ENCODE results near the gene AKT3.

AKT3 gene

GRCh38 chr1:243548516-243548915 is 301.5 kb downstream of the AKT3 start:
- no peak for DNase-seq

DNA sequence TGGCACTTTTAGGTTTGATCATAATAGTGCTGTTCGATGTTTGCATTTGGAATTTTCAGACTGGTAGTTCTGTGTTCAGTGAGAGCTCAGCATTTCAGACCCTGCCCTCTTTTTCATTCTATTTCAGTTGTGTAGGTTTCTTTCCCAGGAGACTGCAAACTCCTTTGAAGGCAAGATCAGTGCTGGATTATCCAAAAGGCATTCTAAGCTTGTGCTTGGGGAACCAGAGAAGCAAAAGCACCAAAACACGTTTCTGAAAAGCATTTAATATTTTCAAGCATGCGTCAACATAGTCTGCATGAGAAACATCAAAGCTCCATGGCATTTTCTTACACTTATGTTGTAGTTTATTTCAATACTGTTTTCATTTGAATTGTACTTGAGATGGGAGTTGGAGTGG is 302.2 kb downstream of the AKT3 start:
- DNase-seq = no peak

DNA sequence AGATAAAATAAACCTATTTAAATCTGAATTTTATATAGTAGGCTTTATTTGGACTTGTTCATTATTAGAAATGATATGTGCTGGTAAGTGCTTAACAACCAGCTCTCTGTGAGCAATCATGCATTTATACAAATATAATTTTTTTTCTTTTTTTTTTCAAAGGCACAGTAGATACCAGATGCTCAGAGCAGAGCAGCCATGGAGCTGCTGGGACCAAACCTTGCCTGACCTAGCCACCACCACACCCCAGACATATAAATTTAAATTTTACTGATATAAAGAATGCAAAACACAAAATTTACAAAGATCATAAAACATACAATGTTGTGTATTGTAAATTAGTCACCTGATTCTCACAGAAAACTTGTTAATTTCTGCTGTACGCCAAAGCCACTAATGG is 303.6 kb downstream of the AKT3 start:
- no peak for DNase-seq

DNA sequence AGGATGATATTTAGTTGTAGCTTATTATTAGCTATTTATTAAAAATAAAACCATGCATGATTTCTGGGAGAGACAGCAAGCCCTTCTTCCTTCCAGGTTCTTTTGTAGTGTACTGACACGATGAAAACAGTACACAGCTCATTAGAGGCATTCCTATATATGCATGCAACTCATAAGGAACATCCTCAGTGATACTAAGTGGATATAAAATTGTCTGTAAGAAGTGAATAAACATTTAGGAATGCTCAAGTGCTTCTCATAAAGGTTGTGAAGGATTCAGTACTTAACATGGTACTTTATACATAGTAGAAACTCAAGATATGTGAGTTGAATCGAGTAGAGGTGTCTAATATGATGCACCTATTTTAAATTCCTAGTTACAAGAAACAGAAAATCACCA is 306.5 kb downstream of the AKT3 start:
- DNase-seq = peak; percentile 53

GRCh38 chr1:243542739-243543415 is 307.2 kb downstream of the AKT3 start:
- no peak for DNase-seq

- DNase-seq = no peak
These were observed 310.4 kb downstream of the AKT3 start for GRCh38 chr1:243539636-243540035.

DNA sequence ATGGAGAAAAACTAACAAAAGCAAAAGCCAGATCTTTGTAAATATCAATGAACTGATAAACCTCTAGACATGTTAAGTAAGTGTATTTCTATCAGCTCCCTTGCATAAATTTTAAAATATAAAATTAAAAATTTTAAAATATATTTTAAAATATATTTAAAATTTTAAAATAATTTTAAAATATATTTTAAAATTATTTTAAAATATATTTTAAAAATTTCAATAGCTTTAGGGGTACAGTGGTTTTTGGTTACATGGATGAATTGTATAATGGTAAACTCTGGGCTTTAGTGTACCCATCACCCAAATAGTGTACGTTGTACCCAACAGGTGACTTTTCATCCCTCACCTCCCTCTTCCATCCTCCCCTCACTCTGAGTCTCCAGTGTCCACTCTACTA is 315.0 kb downstream of the AKT3 start:
- DNase-seq = no peak

- DNase-seq = no peak
These were observed 320.5 kb downstream of the AKT3 start for GRCh38 chr1:243529512-243529911.

DNA sequence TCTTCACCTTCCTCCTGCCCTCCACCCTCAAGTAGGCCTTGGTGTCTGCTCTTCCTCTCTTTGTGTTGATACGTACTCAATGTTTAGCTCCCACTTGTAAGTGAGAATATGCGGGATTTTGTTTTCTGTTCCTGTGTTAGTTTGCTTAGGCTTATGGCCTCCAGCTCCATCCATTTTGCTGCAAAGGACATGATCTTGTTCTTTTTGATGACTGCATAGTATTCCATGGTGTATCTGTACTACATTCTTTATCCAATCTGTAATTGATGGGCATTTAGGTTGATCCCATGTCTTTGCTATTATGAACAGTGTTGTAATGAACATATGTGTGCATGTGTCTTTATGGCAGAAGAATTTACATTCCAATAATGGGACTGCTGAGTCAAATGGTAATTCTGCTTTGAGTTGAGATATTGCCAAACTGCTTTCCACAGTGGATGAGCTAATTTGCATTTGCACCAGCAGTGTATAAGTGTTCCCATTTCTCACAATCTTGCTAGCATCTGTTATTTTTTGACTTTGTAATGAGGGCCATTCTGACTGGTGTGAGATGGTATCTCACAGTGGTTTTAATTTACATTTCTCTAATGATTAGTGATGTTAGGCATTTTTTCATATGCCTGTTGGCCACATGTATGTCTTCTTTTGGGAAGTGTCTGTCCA is 321.5 kb downstream of the AKT3 start:
- DNase-seq = no peak

DNA sequence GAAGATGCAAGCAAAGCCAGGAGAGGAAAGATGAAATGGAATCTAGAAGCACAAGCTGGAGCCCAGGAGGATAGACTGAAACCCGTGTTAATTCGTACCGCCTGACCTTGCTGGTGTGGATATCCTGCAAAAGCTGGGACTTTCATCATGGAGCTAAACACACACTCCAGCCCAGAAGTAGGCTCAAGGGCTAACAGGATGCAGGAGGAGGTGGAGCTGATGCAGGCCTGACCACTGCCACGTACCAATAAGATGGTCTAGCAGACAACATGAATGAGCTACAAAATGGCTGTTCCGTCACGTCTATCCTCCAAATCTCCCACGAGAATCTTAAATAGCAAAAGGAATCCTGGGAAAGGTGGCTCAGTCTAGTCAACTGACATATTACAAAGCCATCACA is 323.9 kb downstream of the AKT3 start:
- no peak for DNase-seq

DNA sequence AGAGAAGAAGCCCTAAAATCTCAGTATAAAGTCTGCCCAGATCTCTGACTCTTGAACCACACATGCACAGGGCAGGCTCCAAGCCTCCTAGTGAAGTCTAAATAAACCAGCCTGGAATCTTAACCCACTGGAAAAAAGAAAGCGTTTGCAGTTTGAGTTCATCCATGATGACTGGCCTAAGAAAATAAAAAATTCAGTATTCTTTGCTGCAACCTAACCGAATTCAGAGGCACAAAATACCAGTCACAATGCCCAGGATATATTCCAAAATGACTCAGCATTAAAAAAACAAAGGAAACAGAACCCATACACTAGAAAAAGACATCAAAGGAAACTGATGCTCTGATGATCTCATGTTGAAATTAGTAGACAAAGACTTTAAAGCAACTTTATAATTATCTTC is 325.0 kb downstream of the AKT3 start:
- DNase-seq = peak; percentile 68

DNA sequence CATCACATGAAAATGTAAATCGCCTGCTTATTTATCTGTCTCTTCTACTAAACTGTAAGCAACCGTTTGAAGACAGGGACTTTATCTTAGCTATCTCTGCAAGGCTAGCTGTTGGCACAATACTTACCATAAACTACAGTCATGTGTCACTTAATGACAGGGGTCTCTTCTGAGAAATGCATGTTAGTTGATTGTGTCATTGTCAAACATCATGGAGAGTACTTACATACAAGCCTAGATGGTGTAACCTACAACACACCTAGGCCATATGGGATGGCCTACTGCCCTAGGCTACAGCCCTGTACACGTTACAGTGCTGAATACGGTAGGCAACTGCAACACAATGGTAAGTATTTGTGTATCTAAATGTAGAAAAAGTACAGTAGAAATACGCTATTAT is 326.3 kb downstream of the AKT3 start:
- DNase-seq = no peak

DNA sequence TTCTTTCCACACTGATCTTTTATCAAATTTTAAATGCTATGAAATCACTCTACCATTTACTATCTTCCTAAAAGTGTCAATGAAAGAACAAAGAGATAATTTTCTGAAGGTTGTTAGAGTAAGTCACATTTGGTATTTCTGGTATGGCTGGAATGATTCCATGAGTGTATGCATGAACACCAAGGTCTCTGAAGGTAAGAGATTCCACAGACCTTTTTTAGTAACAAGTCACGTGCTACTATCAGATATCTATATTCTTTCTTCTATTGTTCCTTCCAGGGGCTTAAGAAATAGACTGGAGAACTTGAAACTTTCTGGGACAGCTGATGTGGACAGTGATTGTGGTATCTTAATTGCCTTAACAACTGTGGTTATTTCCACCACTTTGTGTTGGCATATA is 329.2 kb downstream of the AKT3 start:
- DNase-seq = no peak

DNA sequence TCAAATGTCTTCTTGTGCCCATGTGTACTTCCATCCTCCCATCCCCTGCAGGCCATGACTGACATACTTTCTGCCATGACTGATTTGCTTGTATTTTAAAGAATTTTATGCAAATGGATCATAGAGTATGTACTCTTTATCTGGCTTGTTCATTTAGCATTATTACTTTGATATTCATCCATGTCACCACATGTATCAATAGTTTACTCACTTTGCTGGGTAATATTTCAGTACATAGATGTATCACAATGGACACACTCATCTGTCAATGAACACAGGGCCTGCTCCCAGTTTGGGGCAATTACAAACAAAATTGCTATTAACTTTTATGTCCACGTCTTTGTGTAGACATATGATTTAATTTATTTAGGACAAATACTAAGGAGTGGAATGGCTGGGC is 335.1 kb downstream of the AKT3 start:
- DNase-seq = no peak

DNA sequence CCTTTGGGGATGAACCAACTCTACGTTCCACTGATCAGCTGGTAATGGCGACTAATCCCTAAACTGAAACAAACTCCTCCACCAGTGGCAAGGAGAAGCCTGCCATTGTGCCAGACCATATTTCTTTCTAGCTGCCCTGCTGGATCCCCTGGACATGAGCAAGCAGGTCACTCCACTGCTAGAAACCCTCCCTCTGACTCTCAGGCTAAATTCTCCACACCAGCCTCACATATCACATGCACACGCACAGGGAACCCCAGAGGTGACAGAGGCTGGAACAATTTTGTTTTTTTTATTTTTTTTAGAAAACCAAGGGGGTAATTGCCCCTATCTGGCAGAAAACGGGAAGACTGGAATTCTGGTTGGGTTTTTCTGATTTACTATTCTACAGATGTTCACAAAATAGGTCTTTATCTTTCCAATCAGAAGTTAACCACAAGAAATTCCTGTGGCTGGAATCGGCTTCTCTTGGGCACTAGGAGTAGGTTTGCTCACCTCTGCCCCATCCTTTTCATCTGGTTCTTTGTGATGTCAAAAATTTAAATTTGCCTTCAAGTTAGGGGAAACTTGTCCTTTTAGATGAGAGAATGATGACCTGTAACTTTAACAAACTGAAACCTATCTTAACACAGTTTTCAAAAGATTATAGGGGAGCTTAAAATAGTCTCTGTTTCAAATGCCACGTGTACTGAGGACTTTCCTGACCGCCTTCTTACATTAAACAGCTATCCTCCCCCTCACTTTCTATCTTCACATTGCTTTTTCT is 336.1 kb downstream of the AKT3 start:
- DNase-seq = no peak

- no peak for DNase-seq
These were observed 339.1 kb downstream of the AKT3 start for GRCh38 chr1:243510928-243511327.

DNA sequence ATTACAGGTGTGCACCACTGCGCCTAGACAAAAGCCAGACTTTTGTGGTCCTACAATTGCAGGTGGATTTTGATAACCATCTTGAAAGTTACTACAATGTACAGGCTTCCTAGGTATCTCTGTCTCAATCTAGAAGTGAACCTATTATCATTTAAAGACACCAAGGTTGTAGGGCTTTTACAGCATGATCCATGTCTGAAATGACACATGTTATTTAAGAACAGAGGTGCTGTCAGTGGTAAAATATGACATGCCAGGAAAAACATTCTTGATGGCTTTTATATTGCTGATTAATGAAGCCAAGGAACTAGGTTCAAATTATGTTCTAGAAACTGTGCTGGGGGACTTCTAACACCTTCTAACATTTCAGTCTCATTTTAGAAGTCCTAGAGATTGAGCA is 341.1 kb downstream of the AKT3 start:
- no peak for DNase-seq

DNA sequence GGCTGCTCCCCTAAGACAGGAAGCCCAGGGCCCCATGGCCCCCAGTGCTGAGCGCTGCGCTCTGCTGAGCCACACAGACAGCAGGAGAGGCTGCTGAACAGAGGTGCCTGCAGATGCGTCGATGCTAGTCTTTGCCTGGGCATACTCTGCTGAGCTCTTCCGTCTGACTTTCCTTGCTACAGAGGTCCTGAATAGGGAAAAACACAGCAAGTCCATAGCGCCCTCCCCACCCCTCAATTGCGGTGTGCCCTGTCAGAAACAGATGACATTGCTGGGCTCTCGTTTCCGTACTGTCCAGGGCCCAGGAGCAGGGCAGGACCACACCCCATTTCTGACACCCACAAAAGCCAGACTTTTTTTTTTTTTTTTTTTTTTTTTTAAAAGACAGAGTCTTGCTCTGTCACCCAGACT is 341.7 kb downstream of the AKT3 start:
- no peak for DNase-seq

DNA sequence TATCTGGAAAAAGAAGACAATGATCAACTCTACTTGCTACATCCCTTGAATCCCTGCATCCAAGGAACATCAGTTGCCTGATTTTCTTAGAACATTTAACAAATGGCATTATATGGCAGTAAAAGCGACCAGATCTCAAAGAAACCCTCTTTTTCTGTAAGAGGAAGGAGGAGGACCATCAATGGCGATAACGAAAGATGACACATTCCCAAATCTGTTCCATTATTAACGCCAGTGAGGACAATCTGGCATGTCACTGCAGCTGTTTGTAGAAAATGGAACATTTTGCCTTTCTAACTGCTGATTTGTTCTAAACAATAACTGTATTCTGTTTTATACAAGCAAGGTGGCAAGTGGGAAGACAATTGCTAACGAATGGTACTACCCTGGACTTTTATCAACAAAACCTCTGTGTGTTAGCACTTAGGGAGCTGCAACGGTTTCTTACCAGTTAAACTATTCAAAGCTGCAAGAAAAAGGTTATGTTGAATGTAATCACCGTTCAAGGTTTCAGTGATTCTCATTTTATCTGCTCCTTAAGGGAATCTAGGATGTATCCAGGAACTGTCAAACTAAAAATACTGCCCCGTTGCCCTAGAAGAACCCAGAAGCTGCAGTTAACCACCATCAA is 342.3 kb downstream of the AKT3 start:
- no peak for DNase-seq

DNA sequence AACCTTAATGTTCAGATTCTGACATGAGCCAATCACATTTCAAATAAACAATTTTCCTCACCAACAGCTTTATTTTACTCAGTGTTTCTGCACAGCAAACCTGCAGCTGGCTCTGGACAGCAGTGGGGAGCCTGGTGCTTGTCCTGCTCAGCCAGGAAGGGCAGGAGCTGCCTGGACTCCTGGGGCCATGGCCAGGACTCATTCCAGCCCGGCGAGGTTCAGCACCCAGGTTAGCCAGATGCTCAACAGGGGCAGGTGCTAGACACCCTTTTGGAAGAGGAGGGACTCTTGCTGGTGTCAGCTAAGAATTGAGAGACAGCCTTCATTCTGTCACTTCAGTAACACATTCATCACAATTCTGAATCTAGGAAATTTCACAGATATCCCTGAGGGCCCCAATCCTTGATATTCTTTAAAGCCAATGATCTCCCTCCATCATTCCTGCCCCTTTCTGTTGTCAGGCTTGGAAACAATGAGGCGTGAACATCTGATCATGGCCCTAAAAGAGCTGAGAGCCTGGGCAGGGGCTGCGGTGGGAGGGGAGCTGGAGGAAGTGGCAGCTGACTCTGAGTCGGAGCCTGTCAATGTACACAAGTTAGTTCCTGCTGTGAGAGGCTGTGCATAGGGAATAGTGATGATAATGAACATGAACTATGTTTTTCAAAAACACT is 342.9 kb downstream of the AKT3 start:
- no peak for DNase-seq

DNA sequence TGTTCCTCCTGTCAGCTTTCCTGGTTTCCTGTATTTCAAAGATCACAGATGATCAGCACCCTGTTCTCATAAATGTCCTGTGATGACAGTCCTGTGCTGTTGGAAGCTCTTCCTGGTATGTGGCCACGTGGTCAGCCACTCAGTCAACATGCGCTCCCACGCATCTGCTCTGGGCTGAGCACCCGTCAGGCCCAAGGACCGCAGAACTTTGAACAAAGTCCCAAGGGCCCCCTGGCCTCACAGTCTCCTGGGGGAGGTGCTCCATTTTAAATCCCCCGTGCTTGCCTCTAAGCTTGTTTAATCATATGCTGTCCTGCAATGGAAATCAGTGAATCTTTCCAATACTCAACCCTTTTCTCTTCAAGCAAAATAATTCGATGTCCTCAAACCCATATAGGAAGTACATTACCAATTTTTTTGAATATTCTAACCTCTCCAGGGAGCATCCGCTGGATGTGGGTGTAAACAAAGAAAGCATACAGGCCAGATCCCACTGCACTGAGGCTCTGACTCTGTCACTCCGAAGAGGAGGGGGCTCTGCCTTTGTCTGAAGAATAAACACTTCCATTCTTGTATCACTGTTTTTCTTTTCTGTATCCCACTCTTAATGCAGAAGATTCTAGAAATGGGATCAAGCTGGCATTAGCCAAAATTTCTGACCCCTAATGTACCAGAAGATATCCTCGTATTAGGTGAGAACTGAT is 343.9 kb downstream of the AKT3 start:
- DNase-seq = no peak

DNA sequence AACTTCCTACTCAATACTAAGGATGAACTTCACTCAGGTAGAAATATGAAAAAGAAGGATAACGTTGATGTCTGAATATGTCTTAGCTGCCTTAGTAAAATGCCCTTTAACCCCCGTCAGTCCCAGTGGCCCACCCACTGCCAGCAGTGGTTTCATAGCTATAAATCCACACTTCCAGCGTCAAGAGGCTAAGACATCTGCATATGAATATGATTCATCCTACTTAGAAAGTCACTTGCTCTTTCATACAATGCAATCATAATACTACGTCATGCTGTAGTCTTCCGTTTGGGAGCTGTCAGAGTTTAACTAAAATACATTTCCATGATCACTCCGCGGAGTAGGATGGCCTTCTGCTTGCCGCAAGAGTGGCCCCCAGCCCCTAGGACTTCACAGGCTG is 346.9 kb downstream of the AKT3 start:
- no peak for DNase-seq

- DNase-seq = peak; percentile 68
These were observed 349.0 kb downstream of the AKT3 start for GRCh38 chr1:243501002-243501401.

Data from HCEC 1CT (cell line).